ENCODE data around the gene VDAC2. TPM values are rescaled to one million over a fixed set of nuclear protein-coding genes. Genes with fewer than 3 reads are reported as not detected.

VDAC2 gene
- total RNA-seq, 4 donors from 2014 or later: 255 to 442 (median 268) TPM

DNA sequence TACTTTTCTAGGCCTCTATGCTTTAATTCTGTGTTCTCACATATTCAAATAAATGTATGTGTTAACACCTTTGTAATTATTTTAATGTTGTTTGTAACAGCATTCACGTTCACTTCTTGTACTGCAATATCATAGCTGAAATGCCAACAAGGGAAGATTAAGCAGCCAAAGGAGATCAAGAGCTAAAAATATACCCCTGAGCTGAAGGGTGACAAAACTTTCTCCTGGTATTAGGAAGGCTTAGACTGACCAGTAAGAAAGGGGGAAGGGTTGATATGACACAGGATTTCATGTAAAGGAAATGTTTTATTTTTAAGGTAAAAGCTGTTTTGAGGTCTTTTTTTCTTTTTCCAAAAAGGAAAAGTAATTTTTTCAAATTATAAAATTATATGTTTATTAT lies 40.4 kb upstream of the VDAC2 start:
- peak; percentile 98 to 99 for ATAC-seq
- Histone ChIP-seq H3K27me3 (no peaks in the 10 kb centered on the region), H3K4me3 (no peak overlapping the region), H3K9me3 (no peaks in the 10 kb centered on the region), H3K27ac (peak overlapping the region; percentile 72 to 80 (median 76)), H3K4me1 (peaks cover 12 to 26% of the 10 kb centered on the region in 2 donors), H3K36me3 (peaks cover 0 to 1% of the 10 kb centered on the region in 2 donors)
- in situ Hi-C loops (cut with MboI; ENCODE audit: low sequenced_read_pairs in 4 of 4): no loop called here
- TF ChIP-seq, protein P1, sequence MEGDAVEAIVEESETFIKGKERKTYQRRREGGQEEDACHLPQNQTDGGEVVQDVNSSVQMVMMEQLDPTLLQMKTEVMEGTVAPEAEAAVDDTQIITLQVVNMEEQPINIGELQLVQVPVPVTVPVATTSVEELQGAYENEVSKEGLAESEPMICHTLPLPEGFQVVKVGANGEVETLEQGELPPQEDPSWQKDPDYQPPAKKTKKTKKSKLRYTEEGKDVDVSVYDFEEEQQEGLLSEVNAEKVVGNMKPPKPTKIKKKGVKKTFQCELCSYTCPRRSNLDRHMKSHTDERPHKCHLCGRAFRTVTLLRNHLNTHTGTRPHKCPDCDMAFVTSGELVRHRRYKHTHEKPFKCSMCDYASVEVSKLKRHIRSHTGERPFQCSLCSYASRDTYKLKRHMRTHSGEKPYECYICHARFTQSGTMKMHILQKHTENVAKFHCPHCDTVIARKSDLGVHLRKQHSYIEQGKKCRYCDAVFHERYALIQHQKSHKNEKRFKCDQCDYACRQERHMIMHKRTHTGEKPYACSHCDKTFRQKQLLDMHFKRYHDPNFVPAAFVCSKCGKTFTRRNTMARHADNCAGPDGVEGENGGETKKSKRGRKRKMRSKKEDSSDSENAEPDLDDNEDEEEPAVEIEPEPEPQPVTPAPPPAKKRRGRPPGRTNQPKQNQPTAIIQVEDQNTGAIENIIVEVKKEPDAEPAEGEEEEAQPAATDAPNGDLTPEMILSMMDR (IDR thresholded peaks at IDR 0.05 in 4 of 5, conservative IDR thresholded peaks at IDR 0.05 in 1 of 5): no peak
- no peak for TF ChIP-seq POLR2A (IDR thresholded peaks at IDR 0.05)
- no peak for DNase-seq
- intact Hi-C loops (cut with DNase I; ENCODE audit: low total_unique reads): loop anchor here (10.0 kb wide), 1 partner anchor 1015 kb away; the partner anchor contains the start of genes ADK and AP3M1

DNA sequence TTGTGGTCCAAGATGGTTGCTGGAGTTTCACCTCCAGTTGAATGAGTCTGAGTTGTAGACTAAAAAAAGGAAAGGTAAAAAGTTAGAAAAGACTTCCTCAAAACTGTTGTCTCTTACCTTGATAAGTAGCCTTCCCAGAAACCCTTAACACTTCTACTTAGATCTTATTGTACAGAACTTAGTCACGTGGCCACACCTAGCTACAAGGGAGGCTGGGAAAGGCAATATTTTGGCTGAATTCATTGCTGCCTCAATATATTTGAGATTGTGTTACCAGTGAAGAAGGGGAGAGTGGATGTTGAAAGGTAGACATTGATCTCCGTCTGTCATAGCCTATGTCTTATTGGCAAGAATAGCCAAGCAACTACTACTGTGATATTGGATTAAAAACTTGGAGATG lies 35.5 kb upstream of the VDAC2 start:
- intact Hi-C loops (cut with DNase I; ENCODE audit: low total_unique reads): loop anchor here (10.0 kb wide), 1 partner anchor 1020 kb away; the partner anchor contains the start of genes ADK and AP3M1
- H3K27ac ChIP-seq: no peak overlapping the region
- peaks cover 5 to 7% of the 10 kb centered on the region in 2 donors for H3K4me1 ChIP-seq
- H3K4me3 ChIP-seq: no peak overlapping the region
- ATAC-seq (no peak), DNase-seq (no peak)
- peaks cover 0 to 10% of the 10 kb centered on the region in 2 donors for H3K36me3 ChIP-seq
- no peaks in the 10 kb centered on the region for H3K9me3 ChIP-seq
- in situ Hi-C loops (cut with MboI; ENCODE audit: low sequenced_read_pairs in 4 of 4): no loop called here
- no peaks in the 10 kb centered on the region for H3K27me3 ChIP-seq
- TF ChIP-seq, protein P1 (IDR thresholded peaks at IDR 0.05 in 4 of 5, conservative IDR thresholded peaks at IDR 0.05 in 1 of 5): no peak
- TF ChIP-seq POLR2A (IDR thresholded peaks at IDR 0.05): no peak

DNA sequence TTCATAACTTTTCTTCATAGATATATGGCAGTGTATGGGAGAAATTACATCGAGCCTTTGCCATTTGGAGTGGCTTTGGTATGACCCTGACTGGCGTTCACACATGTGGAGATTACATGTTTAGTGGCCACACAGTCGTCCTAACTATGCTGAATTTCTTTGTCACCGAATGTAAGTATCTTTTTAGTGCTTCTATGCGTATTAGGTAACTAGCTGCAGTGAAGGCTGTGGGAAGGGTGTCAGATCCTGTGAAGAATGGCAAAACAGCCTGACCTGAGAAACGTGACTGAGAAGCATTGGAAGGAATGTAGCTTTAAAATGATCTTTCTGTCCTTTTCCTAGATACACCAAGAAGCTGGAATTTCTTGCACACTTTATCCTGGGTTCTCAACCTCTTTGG lies 34.5 kb upstream of the VDAC2 start:
- intact Hi-C loops (cut with DNase I; ENCODE audit: low total_unique reads) (loop anchor here (10.0 kb wide), 1 partner anchor 1021 kb away; the partner anchor contains the start of genes ADK and AP3M1), in situ Hi-C loops (cut with MboI; ENCODE audit: low sequenced_read_pairs in 4 of 4) (no loop called here)
- peaks cover 0 to 10% of the 10 kb centered on the region in 2 donors for H3K36me3 ChIP-seq
- H3K4me1 ChIP-seq: peaks cover 0 to 3% of the 10 kb centered on the region in 2 donors
- H3K27me3 ChIP-seq: no peaks in the 10 kb centered on the region
- no peak for DNase-seq
- ATAC-seq: no peak
- TF ChIP-seq, protein P1 (IDR thresholded peaks at IDR 0.05 in 4 of 5, conservative IDR thresholded peaks at IDR 0.05 in 1 of 5): no peak
- TF ChIP-seq POLR2A (IDR thresholded peaks at IDR 0.05): no peak
- H3K4me3 ChIP-seq: no peak overlapping the region
- no peaks in the 10 kb centered on the region for H3K9me3 ChIP-seq
- no peak overlapping the region for H3K27ac ChIP-seq

DNA sequence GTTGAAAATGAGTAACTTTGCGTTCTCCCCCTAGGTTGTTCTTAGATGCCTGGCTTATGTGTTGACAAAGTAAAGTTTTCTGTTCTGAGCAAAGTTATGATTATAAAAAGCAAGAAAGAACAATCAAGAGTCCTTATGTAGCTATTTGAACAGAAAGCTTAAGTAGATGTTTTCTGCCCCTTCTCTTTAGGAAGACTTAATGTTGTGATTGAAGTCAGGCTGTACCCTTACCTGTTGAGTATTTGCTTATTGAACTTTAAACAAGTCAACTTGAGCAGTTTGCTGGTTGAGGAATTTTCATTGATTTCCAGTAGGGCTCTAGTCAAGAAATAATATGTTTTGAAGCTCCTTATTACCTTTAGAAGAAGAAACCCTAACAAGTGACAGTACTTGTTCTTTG lies 33.9 kb upstream of the VDAC2 start:
- Histone ChIP-seq H3K27me3 (no peaks in the 10 kb centered on the region), H3K36me3 (peaks cover 0 to 10% of the 10 kb centered on the region in 2 donors), H3K27ac (no peak overlapping the region), H3K4me3 (no peak overlapping the region), H3K9me3 (no peaks in the 10 kb centered on the region), H3K4me1 (peaks cover 0 to 4% of the 10 kb centered on the region in 2 donors)
- intact Hi-C loops (cut with DNase I; ENCODE audit: low total_unique reads): loop anchor here (10.0 kb wide), 1 partner anchor 1022 kb away; the partner anchor contains the start of genes ADK and AP3M1
- no peak for ATAC-seq
- in situ Hi-C loops (cut with MboI; ENCODE audit: low sequenced_read_pairs in 4 of 4): no loop called here
- TF ChIP-seq, protein P1 (IDR thresholded peaks at IDR 0.05 in 4 of 5, conservative IDR thresholded peaks at IDR 0.05 in 1 of 5): no peak
- TF ChIP-seq POLR2A (IDR thresholded peaks at IDR 0.05): no peak
- DNase-seq: no peak
